Limb (tissue), 2 donors: ENCODE results near the gene POLE4.
A peak's percentile ranks its signal among the peaks of the same experiment; 100 is the strongest.

ENCODE experiments used
- DNase-seq, 2 donors: peaks; one replicate each; pipeline ENCODE4 v3.0.0-alpha.2; 2016; ENCODE audit errors: extremely low spot score in 2 of 2

POLE4 gene

GRCh38 chr2:74985978-74986609, 27.7 kb downstream of the POLE4 start:
- peak in 1 of 2 donors; percentile 37 for DNase-seq

- DNase-seq, result peak; percentile 32 to 51
These were observed 33.5 kb downstream of the POLE4 start for GRCh38 chr2:74991977-74992376.

GRCh38 chr2:74999468-74999867, 41.0 kb downstream of the POLE4 start:
- no peak for DNase-seq

GRCh38 chr2:75002007-75002406, 43.6 kb downstream of the POLE4 start:
- DNase-seq, result no peak

GRCh38 chr2:75003276-75003675, 44.8 kb downstream of the POLE4 start:
- no peak for DNase-seq

- DNase-seq, result no peak
These were observed 45.3 kb downstream of the POLE4 start for GRCh38 chr2:75003773-75004172.

GRCh38 chr2:75006041-75006440, 47.6 kb downstream of the POLE4 start:
- DNase-seq, result no peak

- DNase-seq, result no peak
These were observed 48.6 kb downstream of the POLE4 start for GRCh38 chr2:75007061-75007460.

- DNase-seq, result peak in 1 of 2 donors; percentile 48
These were observed 49.4 kb downstream of the POLE4 start for GRCh38 chr2:75007819-75008218.

GRCh38 chr2:75010571-75010970, 52.1 kb downstream of the POLE4 start:
- DNase-seq, result no peak

GRCh38 chr2:75012080-75012479, 53.6 kb downstream of the POLE4 start:
- DNase-seq, result no peak

- DNase-seq, result no peak
These were observed 59.7 kb downstream of the POLE4 start for GRCh38 chr2:75018162-75018561.
